Lower leg skin (tissue), 3 donors: ENCODE data around the gene CD247.

Experiments used
- CTCF ChIP-seq, 3 donors: fragments of 450-650 bp; IDR thresholded peaks; one replicate each; pipeline ENCODE4 v1.5.1; 2016; ENCODE audit warnings: antibody characterized with exemption in 3 of 3, mild to moderate bottlenecking in 3 of 3, moderate library complexity in 2 of 3
- POLR2A ChIP-seq, 2 donors: fragments of 450-650 bp; IDR thresholded peaks; one replicate each; pipeline ENCODE4 v1.6.1; 2016 to 2017; ENCODE audit warnings: antibody characterized with exemption in 2 of 2, mild to moderate bottlenecking in 1 of 2, moderate library complexity in 1 of 2

- TF ChIP-seq POLR2A (IDR thresholded peaks at IDR 0.05) (no peak), CTCF (IDR thresholded peaks at IDR 0.05) (no peak)
These were observed 85.5 kb downstream of the CD247 start for GRCh38 chr1:167432780-167433179.
